ENCODE results near the gene MAP2K2. TPM values are rescaled to one million over a fixed set of nuclear protein-coding genes. Genes with fewer than 3 reads are reported as not detected.

MAP2K2 gene
- polyA plus RNA-seq, 2 of the 4 experiments (the other 2 are of a cell fraction), result 41.7 to 115 TPM

GRCh38 chr19:4046946-4047683 lies 76.8 kb downstream of the MAP2K2 start:
- H3K27ac ChIP-seq, result no peak overlapping the region
- ChIA-PET POLR2A (no interaction called here), CTCF (no interaction called here)
- no peak for ATAC-seq
- peaks cover 11% of the 10 kb centered on the region for H3K4me1 ChIP-seq
- H3K4me3 ChIP-seq, result no peak overlapping the region
- WGBS (ENCODE audit: missing lambda C conversion rate), result 84% methylated on average over 22 of the region's 33 CpGs
- no peak for FAIRE-seq
- TF ChIP-seq NPAS2 (CRISPR knock-in tag; IDR thresholded peaks at IDR 0.05; ENCODE audit: borderline replicate concordance), result no peak
- no peak for TF ChIP-seq RNF2 (IDR thresholded peaks at IDR 0.05; ENCODE audit: borderline replicate concordance, low read depth)
- no peak for TF ChIP-seq CEBPB (IDR thresholded peaks at IDR 0.05)
- no peak for TF ChIP-seq NR3C1 (IDR thresholded peaks at IDR 0.05)
- TF ChIP-seq BCL3 (IDR thresholded peaks at IDR 0.05), result no peak
- TF ChIP-seq CTCF (IDR thresholded peaks at IDR 0.05), result no peak
- no peaks in the 10 kb centered on the region for H3K9me3 ChIP-seq
- no peak for DNase-seq (ENCODE audit: low read depth in 1 of 2, low spot score in 1 of 2)
- H3K4me2 ChIP-seq, result no peak overlapping the region

GRCh38 chr19:4046362-4046691 lies 77.6 kb downstream of the MAP2K2 start:
- ChIA-PET POLR2A (no interaction called here), CTCF (no interaction called here)
- TF ChIP-seq MAX (IDR thresholded peaks at IDR 0.05) (no peak), GATA3 (IDR thresholded peaks at IDR 0.05; ENCODE audit: borderline replicate concordance) (no peak), ATOH8 (CRISPR knock-in tag; IDR thresholded peaks at IDR 0.05; ENCODE audit: low read depth) (no peak), CHD4 (IDR thresholded peaks at IDR 0.05; ENCODE audit: borderline replicate concordance) (no peak), BHLHE40 (IDR thresholded peaks at IDR 0.05; ENCODE audit: low read depth, low read length) (no peak), REST (IDR thresholded peaks at IDR 0.05) (no peak), CHD2 (IDR thresholded peaks at IDR 0.05; ENCODE audit: low read length, partially characterized antibody) (no peak), HMGXB4 (CRISPR knock-in tag; IDR thresholded peaks at IDR 0.05; ENCODE audit: borderline replicate concordance) (no peak)
- DNase-seq (ENCODE audit: low read depth in 1 of 2, low spot score in 1 of 2), result no peak
- H3K27ac ChIP-seq, result no peak overlapping the region
- WGBS (ENCODE audit: missing lambda C conversion rate), result 89% methylated on average over 7 of the region's 7 CpGs
- no peak overlapping the region for H3K4me2 ChIP-seq
- H3K9me3 ChIP-seq, result no peaks in the 10 kb centered on the region
- ATAC-seq, result no peak
- no peak overlapping the region for H3K4me3 ChIP-seq
- FAIRE-seq, result no peak
- peaks cover 4% of the 10 kb centered on the region for H3K4me1 ChIP-seq

All from A549 (cell line).